Endothelial cell of umbilical vein (primary cell): ENCODE measurements around the gene SMURF1. TPM values are rescaled to one million over a fixed set of nuclear protein-coding genes. Genes with fewer than 3 reads are reported as not detected.

Source experiments
- BruUV-seq: library from RNA; stranded (reverse); fragments of 400-500 nt; replicated peaks from 2 replicates; lab custom pipeline; 2021; lab: Mats Ljungman, UMichigan
- CTCF ChIA-PET: fragments of 300-600, 350-600 bp; sonication (Branson Sonifier 250); formaldehyde crosslinking; loops from one replicate; lab custom pipeline; 2021; ENCODE audit warnings: antibody characterized with exemption, inconsistent platforms; lab: Charles Lee
- POLR2A ChIA-PET: fragments of 300-600, 350-600 bp; sonication (Branson Sonifier 250); formaldehyde crosslinking; loops from one replicate; lab custom pipeline; 2021; ENCODE audit warnings: antibody characterized with exemption, inconsistent platforms; lab: Charles Lee
- DNase-seq: peaks from one replicate; pipeline ENCODE4 v3.0.0-alpha.2; 2011; ENCODE audit warnings: low read depth, low spot score
- FAIRE-seq: peaks from 2 replicates; lab custom pipeline; 2011; peaks lifted over from hg19 to GRCh38; lab: Jason Lieb, UNC
- H2AFZ ChIP-seq: 2 replicates; pipeline ENCODE4 v1.6.0; 2012; ENCODE audit warnings: low read depth, low read length, control low read depth, inconsistent platforms
- H3K27ac ChIP-seq: 2 replicates; pipeline ENCODE4 v1.5.1; 2011; ENCODE audit warnings: low read depth, mild to moderate bottlenecking, control low read depth, low read length, moderate library complexity; ENCODE audit not compliant: insufficient read depth
- H3K27me3 ChIP-seq, 2 experiments: 2 replicates each; pipeline versions ENCODE4 v1.6.0 to v1.6.1; 2011; ENCODE audit warnings: low read length in 2 of 2, mixed read lengths in 1 of 2; ENCODE audit not compliant: control insufficient read depth in 2 of 2, insufficient read depth in 2 of 2
- H3K36me3 ChIP-seq, 2 experiments: 2 replicates in 1 of 2; 3 replicates in 1 of 2; pipeline ENCODE4 v1.5.1; 2011; ENCODE audit warnings: low read length in 2 of 2, mild to moderate bottlenecking in 1 of 2, moderate library complexity in 1 of 2; ENCODE audit not compliant: control insufficient read depth in 2 of 2, insufficient read depth in 2 of 2; ENCODE audit errors: extremely low read depth in 1 of 2
- H3K4me1 ChIP-seq: 3 replicates; pipeline ENCODE4 v1.5.1; 2011; ENCODE audit warnings: mild to moderate bottlenecking, low read length; ENCODE audit not compliant: control insufficient read depth, insufficient read depth; ENCODE audit errors: extremely low read depth
- H3K4me2 ChIP-seq: 2 replicates; pipeline ENCODE4 v1.6.1; 2011; ENCODE audit warnings: low read length, control low read depth, mixed read lengths; ENCODE audit not compliant: insufficient read depth
- H3K4me3 ChIP-seq, 3 experiments: fragments of 200-600 bp in 1 of 3; sonication (generic), shearing (Covaris generic) in 1 of 3; replicated peaks in 1 of 3; 2 replicates each; pipeline ENCODE4 v1.5.1; 2011 to 2016; ENCODE audit warnings: control low read depth in 3 of 3, low read length in 3 of 3, mild to moderate bottlenecking in 2 of 3, inconsistent platforms in 1 of 3, low read depth in 1 of 3, moderate library complexity in 1 of 3; ENCODE audit not compliant: insufficient read depth in 1 of 3
- H3K79me2 ChIP-seq: 2 replicates; pipeline ENCODE4 v1.6.0; 2012; ENCODE audit warnings: low read length, inconsistent platforms; ENCODE audit not compliant: control insufficient read depth, insufficient read depth
- H3K9ac ChIP-seq: replicated peaks from 2 replicates; pipeline ENCODE3; 2011; ENCODE audit warnings: low read length, control low read depth; ENCODE audit not compliant: insufficient read depth; ENCODE audit errors: extremely low read depth
- H3K9me1 ChIP-seq: replicated peaks from 3 replicates; pipeline ENCODE4 v1.6.0; 2011; ENCODE audit warnings: mild to moderate bottlenecking, low read length; ENCODE audit not compliant: control insufficient read depth, insufficient read depth; ENCODE audit errors: extremely low read depth
- H3K9me3 ChIP-seq: replicated peaks from 2 replicates; pipeline ENCODE4 v1.5.1; 2012; ENCODE audit warnings: low read length, inconsistent platforms; ENCODE audit not compliant: control insufficient read depth, insufficient read depth
- H4K20me1 ChIP-seq: replicated peaks from 2 replicates; pipeline ENCODE3; 2011; ENCODE audit warnings: mild to moderate bottlenecking, low read length; ENCODE audit not compliant: control insufficient read depth, insufficient read depth; ENCODE audit errors: extremely low read depth
- EZH2 ChIP-seq: IDR thresholded peaks from 2 replicates; pipeline ENCODE4 v1.6.1; 2012; ENCODE audit warnings: borderline replicate concordance, low read depth, mild to moderate bottlenecking, moderate library complexity, low read length, inconsistent platforms; ENCODE audit not compliant: severe bottlenecking
- FOS ChIP-seq: IDR thresholded peaks from 2 replicates; pipeline ENCODE4 v1.6.1; 2011; ENCODE audit warnings: mild to moderate bottlenecking, low read length, moderate library complexity, borderline replicate concordance; ENCODE audit not compliant: insufficient read depth
- GATA2 ChIP-seq: IDR thresholded peaks from 2 replicates; pipeline ENCODE4 v1.7.0; 2011; ENCODE audit warnings: low read depth, mild to moderate bottlenecking, moderate library complexity, mixed read lengths, low read length; ENCODE audit not compliant: insufficient read length, insufficient read depth
- JUN ChIP-seq: IDR thresholded peaks from 2 replicates; pipeline ENCODE4 v1.6.1; 2011; ENCODE audit warnings: borderline replicate concordance, low read depth; ENCODE audit not compliant: insufficient read length, insufficient read depth
- MAX ChIP-seq: IDR thresholded peaks from 2 replicates; pipeline ENCODE4 v1.6.1; 2011; ENCODE audit not compliant: insufficient read depth, insufficient read length
- MYC ChIP-seq: IDR thresholded peaks from one replicate; pipeline ENCODE4 v1.6.1; 2011; ENCODE audit warnings: mild to moderate bottlenecking, low read depth, low read length
- POLR2A ChIP-seq: IDR thresholded peaks from 2 replicates; pipeline ENCODE4 v1.6.1; 2012; ENCODE audit warnings: low read depth, mild to moderate bottlenecking, control low read depth, low read length
- POLR2AphosphoS5 ChIP-seq: IDR thresholded peaks from 2 replicates; pipeline ENCODE4 v1.6.1; 2012; ENCODE audit warnings: low read depth, mild to moderate bottlenecking, control low read depth, low read length, moderate library complexity; ENCODE audit not compliant: insufficient read depth
- dilution Hi-C: fragments of 300-500 bp; cut with MboI; formaldehyde crosslinking; loops from one replicate; pipeline ENCODE4 v1.15.0; 2019; ENCODE audit warnings: low sequenced_read_pairs; ENCODE audit not compliant: extremely low pct_ligation_motif_present
- intact Hi-C: fragments of 100-400 bp; cut with micrococcal nuclease; formaldehyde crosslinking; loops from one replicate; pipeline ENCODE4 v1.10.0; 2022
- polyA plus RNA-seq, 4 experiments: library from polyadenylated mRNA; depleted of rRNA in 3 of 4; stranded (reverse) in 3 of 4; unstranded in 1 of 4; fragments of >200 nt; gene quantifications; 2 replicates each; pipeline versions ENCODE4 v1.2.1 to v1.2.3, GENCODE V29; 2011 to 2012; ENCODE audit warnings: missing spikeins in 1 of 4
- total RNA-seq: library from RNA; stranded (reverse); gene quantifications from 2 replicates; pipeline ENCODE4 v1.2.3, GENCODE V29; 2021
- TF ChIP-seq, protein P1 (sequence below), 2 donors: IDR thresholded peaks; 1 replicate in 1 of 2; 2 replicates in 1 of 2; pipeline ENCODE4 v1.5.1; 2011; ENCODE audit warnings: low read length in 2 of 2, mild to moderate bottlenecking in 2 of 2, moderate library complexity in 2 of 2, control low read depth in 1 of 2, inconsistent platforms in 1 of 2, low read depth in 1 of 2; ENCODE audit not compliant: insufficient read depth in 1 of 2; ENCODE audit errors: extremely low read depth in 1 of 2

The SMURF1 gene
- total and polyA plus RNA-seq, 2 donors (not counting 3 experiments of a cell fraction or from before 2014, with no cell fraction given), result 11.5 to 22.8 TPM

- no peak for DNase-seq
Observed at GRCh38 chr7:99137411-99138180, 6.3 kb downstream of the SMURF1 start.

More at GRCh38 chr7:99137411-99138180, 6.3 kb downstream of the SMURF1 start:
- no peaks in the 10 kb centered on the region for H3K27me3 ChIP-seq
- peak; percentile 24 for FAIRE-seq
- H3K9me1 ChIP-seq, result no peaks in the 10 kb centered on the region
- intact Hi-C loops, result no loop called here
- no TSS peak for BruUV-seq
- TF ChIP-seq POLR2AphosphoS5 (no peak), POLR2A (no peak), MYC (no peak), MAX (no peak), GATA2 (no peak), EZH2 (no peak), FOS (no peak), JUN (no peak)
- TF ChIP-seq, protein P1, sequence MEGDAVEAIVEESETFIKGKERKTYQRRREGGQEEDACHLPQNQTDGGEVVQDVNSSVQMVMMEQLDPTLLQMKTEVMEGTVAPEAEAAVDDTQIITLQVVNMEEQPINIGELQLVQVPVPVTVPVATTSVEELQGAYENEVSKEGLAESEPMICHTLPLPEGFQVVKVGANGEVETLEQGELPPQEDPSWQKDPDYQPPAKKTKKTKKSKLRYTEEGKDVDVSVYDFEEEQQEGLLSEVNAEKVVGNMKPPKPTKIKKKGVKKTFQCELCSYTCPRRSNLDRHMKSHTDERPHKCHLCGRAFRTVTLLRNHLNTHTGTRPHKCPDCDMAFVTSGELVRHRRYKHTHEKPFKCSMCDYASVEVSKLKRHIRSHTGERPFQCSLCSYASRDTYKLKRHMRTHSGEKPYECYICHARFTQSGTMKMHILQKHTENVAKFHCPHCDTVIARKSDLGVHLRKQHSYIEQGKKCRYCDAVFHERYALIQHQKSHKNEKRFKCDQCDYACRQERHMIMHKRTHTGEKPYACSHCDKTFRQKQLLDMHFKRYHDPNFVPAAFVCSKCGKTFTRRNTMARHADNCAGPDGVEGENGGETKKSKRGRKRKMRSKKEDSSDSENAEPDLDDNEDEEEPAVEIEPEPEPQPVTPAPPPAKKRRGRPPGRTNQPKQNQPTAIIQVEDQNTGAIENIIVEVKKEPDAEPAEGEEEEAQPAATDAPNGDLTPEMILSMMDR (IDR thresholded peaks at IDR 0.05; ENCODE audit: extremely low read depth in 1 of 2, insufficient read depth in 1 of 2, low read depth in 1 of 2, low read length in 2 of 2), result no peak
- peak overlapping the region; percentile 28 for H3K4me2 ChIP-seq
- H4K20me1 ChIP-seq, result peaks cover 33% of the 10 kb centered on the region
- H2AFZ ChIP-seq, result no peak overlapping the region
- no peak overlapping the region for H3K27ac ChIP-seq
- H3K36me3 ChIP-seq, result no peaks in the 10 kb centered on the region
- H3K9me3 ChIP-seq, result no peaks in the 10 kb centered on the region
- ChIA-PET POLR2A (no interaction called here), CTCF (interaction anchor here (0.7 to 1.3 kb wide), 4 partner anchors 9 to 97 kb away, joined by 3 to 4 read pairs (median 4); no protein-coding TSS in a partner anchor)
- H3K9ac ChIP-seq, result no peak overlapping the region
- H3K79me2 ChIP-seq, result peaks cover 91% of the 10 kb centered on the region
- H3K4me3 ChIP-seq, result no peak overlapping the region
- H3K4me1 ChIP-seq, result peaks cover 19% of the 10 kb centered on the region
- dilution Hi-C loops, result no loop called here
